ENCODE data around the gene PLSCR4. TPM values are rescaled to one million over a fixed set of nuclear protein-coding genes. Genes with fewer than 3 reads are reported as not detected.
A peak's percentile ranks its signal among the peaks of the same experiment; 100 is the strongest.

PLSCR4 gene
- total RNA-seq, 1 donor from 2014 or later: 1.0 TPM

- H3K4me1 Mint-ChIP-seq: peaks cover 28% of the 10 kb centered on the region
- no peak for TF ChIP-seq CTCF (conservative IDR thresholded peaks at IDR 0.05)
- H3K27me3 Mint-ChIP-seq (ENCODE audit: low read depth): peaks cover 21% of the 10 kb centered on the region
- no peak overlapping the region for H3K4me3 Mint-ChIP-seq
- H3K9me3 Mint-ChIP-seq: peaks cover 3% of the 10 kb centered on the region
- no peak for DNase-seq (ENCODE audit: low read depth, low spot score)
- H3K36me3 Mint-ChIP-seq (ENCODE audit: low read depth): peaks cover 3% of the 10 kb centered on the region
- no peak overlapping the region for H3K27ac Mint-ChIP-seq (ENCODE audit: unreplicated experiment)
Measured at GRCh38 chr3:146164506-146164905, 86.4 kb downstream of the PLSCR4 start.

- H3K36me3 Mint-ChIP-seq (ENCODE audit: low read depth): peaks cover 3% of the 10 kb centered on the region
- peaks cover 33% of the 10 kb centered on the region for H3K4me1 Mint-ChIP-seq
- H3K27me3 Mint-ChIP-seq (ENCODE audit: low read depth): peaks cover 21% of the 10 kb centered on the region
- no peak overlapping the region for H3K4me3 Mint-ChIP-seq
- no peak for TF ChIP-seq CTCF (conservative IDR thresholded peaks at IDR 0.05)
- no peak for DNase-seq (ENCODE audit: low read depth, low spot score)
- H3K9me3 Mint-ChIP-seq: peaks cover 3% of the 10 kb centered on the region
- no peak overlapping the region for H3K27ac Mint-ChIP-seq (ENCODE audit: unreplicated experiment)
Measured at GRCh38 chr3:146164071-146164470, 86.8 kb downstream of the PLSCR4 start.

DNA sequence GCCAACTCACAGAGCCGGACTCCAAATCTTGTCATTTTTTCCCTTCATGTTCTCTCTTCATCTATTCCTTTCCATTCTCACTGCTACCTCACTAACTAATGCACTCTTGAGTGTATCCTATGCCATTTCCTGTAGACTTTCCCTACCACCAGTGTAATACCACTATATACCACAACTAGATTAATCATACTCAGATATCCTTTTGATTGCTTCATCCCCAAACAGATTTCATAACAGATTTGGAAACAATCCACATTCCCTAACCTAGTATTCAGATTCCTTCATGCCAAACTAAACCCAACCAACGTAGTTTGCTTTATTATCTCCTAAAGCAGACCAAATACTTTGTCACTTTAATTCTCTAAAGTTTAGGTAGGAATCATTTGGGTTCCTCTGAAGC lies 87.3 kb downstream of the PLSCR4 start:
- Mint-ChIP-seq H3K4me3 (peak overlapping the region; percentile 68), H3K27me3 (ENCODE audit: low read depth) (peaks cover 21% of the 10 kb centered on the region), H3K36me3 (ENCODE audit: low read depth) (peaks cover 3% of the 10 kb centered on the region), H3K4me1 (peaks cover 36% of the 10 kb centered on the region), H3K27ac (ENCODE audit: unreplicated experiment) (no peak overlapping the region), H3K9me3 (peaks cover 3% of the 10 kb centered on the region)
- DNase-seq (ENCODE audit: low read depth, low spot score): no peak
- TF ChIP-seq CTCF (conservative IDR thresholded peaks at IDR 0.05): peak; percentile 25

DNA sequence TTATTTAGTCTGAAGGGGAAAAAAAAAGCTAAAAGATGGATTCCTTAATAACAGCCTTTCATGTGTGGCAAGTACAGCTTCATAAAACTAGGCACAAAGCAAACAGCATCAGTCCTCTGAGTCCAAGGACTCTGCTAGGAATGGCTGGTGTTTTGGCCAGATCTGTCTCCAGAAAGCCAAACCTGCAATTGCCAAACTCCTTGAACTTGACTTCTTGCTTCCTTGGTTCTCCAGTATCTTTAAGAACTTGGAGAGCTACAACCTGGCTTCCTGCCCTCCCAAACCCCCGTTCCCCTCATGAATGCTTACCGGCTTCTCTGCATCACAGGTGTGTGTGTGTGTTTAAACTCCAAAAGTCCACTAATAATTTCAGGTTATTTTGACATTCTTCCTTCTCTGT lies 88.3 kb downstream of the PLSCR4 start:
- peaks cover 21% of the 10 kb centered on the region for H3K27me3 Mint-ChIP-seq (ENCODE audit: low read depth)
- peaks cover 3% of the 10 kb centered on the region for H3K36me3 Mint-ChIP-seq (ENCODE audit: low read depth)
- H3K27ac Mint-ChIP-seq (ENCODE audit: unreplicated experiment): no peak overlapping the region
- no peak for DNase-seq (ENCODE audit: low read depth, low spot score)
- TF ChIP-seq CTCF (conservative IDR thresholded peaks at IDR 0.05): no peak
- H3K9me3 Mint-ChIP-seq: peaks cover 3% of the 10 kb centered on the region
- H3K4me1 Mint-ChIP-seq: peaks cover 39% of the 10 kb centered on the region
- H3K4me3 Mint-ChIP-seq: peak overlapping the region; percentile 84

GRCh38 chr3:146161663-146162002 lies 89.3 kb downstream of the PLSCR4 start:
- Mint-ChIP-seq H3K27ac (ENCODE audit: unreplicated experiment) (peak overlapping the region; percentile 2), H3K36me3 (ENCODE audit: low read depth) (peaks cover 3% of the 10 kb centered on the region), H3K4me3 (peak overlapping the region; percentile 84), H3K4me1 (peaks cover 36% of the 10 kb centered on the region), H3K9me3 (peaks cover 3% of the 10 kb centered on the region), H3K27me3 (ENCODE audit: low read depth) (peaks cover 21% of the 10 kb centered on the region)
- TF ChIP-seq CTCF (conservative IDR thresholded peaks at IDR 0.05): no peak
- DNase-seq (ENCODE audit: low read depth, low spot score): no peak

Measured in neural crest cell (in vitro differentiated cells).